Tibial nerve (tissue), 4 donors: ENCODE data around the gene LIPM.

Experiments
- CTCF ChIP-seq, 5 experiments: fragments of 200-600 bp in 3 of 5; fragments of 450-650 bp in 2 of 5; sonication (generic) in 3 of 5; IDR thresholded peaks; one replicate each; pipeline ENCODE4 v1.5.1; 2016 to 2019; ENCODE audit warnings: antibody characterized with exemption in 5 of 5, mild to moderate bottlenecking in 3 of 5, moderate library complexity in 2 of 5
- EP300 ChIP-seq, 2 donors: sonication (generic); formaldehyde crosslinking; IDR thresholded peaks; one replicate each; pipeline ENCODE4 v1.6.1; 2017; ENCODE audit warnings: antibody characterized with exemption in 2 of 2, mild to moderate bottlenecking in 1 of 2

GRCh38 chr10:88810196-88810961, 7.8 kb downstream of the LIPM start:
- TF ChIP-seq CTCF (IDR thresholded peaks at IDR 0.05) (peak; percentile 28 to 60 (median 38)), EP300 (IDR thresholded peaks at IDR 0.05) (no peak)
